Activated naive CD4-positive, alpha-beta T cell treated with anti-CD3 and anti-CD28 coated beads, Interleukin-2, amount 50 U/mL, for 24 hours (primary cell): ENCODE measurements around the gene THSD1.
"Not testable (repeated sequence)": the region's sequence is repeated elsewhere in the genome, so short reads cannot be mapped to it uniquely, and the experiment has no call there.

Experiments used
- H3K27ac Mint-ChIP-seq: one replicate; pipeline ENCODE4 v1.8.0; 2021; ENCODE audit warnings: mild to moderate bottlenecking, mixed read lengths
- H3K27me3 Mint-ChIP-seq: one replicate; pipeline ENCODE4 v1.8.0; 2021; ENCODE audit warnings: mixed read lengths
- H3K36me3 Mint-ChIP-seq: one replicate; pipeline ENCODE4 v1.8.0; 2021; ENCODE audit warnings: mixed read lengths
- H3K4me1 Mint-ChIP-seq: one replicate; pipeline ENCODE4 v1.8.0; 2021; ENCODE audit warnings: mixed read lengths
- H3K4me3 Mint-ChIP-seq: one replicate; pipeline ENCODE4 v1.8.0; 2021; ENCODE audit warnings: mild to moderate bottlenecking, mixed read lengths
- H3K9me3 Mint-ChIP-seq: one replicate; pipeline ENCODE4 v1.8.0; 2021; ENCODE audit warnings: mixed read lengths

The THSD1 gene

DNA sequence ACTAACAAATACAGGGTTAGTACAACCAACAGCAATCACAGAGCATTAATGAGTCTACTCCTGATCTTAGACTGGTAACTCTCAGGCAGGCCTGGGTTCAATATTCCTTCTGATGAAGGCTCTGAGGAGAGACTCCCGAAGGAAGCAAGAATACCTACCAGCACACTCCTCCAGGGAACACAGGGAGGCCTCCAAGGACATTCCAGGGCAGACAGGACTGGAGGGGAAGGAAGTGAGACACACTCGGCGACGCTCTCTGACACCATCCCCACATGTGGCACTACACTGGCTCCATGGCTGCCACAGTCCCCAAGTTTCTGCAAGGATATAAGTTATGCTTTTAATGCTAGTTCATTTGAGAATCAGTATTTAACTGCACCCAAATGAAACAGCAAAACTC is 20.1 kb downstream of the THSD1 start:
- Mint-ChIP-seq H3K4me3 (no peak overlapping the region), H3K4me1 (no peaks in the 10 kb centered on the region), H3K27me3 (no peaks in the 10 kb centered on the region), H3K27ac (no peak overlapping the region), H3K36me3 (peaks cover 2% of the 10 kb centered on the region), H3K9me3 (no peaks in the 10 kb centered on the region)

DNA sequence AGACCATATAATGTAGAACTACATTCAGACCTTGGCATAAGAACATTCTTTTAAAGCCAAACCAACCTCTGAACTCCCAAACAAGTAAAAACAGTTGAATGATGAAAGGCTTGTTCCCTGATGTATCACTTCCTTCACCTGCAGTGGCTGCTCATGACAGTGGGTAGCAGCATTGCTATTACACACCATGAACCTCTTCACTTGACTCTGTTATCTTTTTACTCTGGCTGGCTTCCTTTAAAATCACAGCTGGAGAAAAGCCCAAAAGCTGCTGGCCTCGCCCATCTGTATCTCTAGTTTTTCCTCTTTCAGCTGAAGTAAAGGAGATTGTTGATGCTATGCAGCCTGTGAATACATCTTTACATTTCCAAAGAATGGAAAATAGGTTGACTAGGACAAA is 22.6 kb downstream of the THSD1 start:
- Mint-ChIP-seq H3K27me3 (no peaks in the 10 kb centered on the region), H3K4me3 (no peak overlapping the region), H3K4me1 (no peaks in the 10 kb centered on the region), H3K36me3 (peaks cover 4% of the 10 kb centered on the region), H3K9me3 (no peaks in the 10 kb centered on the region), H3K27ac (no peak overlapping the region)

DNA sequence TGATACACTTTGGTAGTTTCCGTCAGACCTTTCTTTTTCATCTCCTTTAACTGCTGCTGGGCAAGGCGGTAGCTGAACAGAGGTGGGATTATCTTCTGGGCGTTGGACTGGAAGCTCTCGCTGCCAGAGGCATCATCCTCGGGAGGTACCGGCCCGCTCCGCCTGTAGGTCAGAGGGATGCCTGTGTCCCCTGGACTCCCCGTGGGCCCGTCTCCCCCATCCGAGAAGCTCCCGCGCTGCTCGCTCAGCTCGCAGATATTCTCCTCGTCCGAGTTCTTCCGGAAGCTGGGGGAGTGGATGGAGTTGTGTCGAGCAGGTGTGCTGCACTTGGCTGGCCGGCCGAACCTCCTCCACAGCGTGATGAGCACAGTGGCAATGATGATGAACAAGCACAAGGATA is 27.7 kb downstream of the THSD1 start:
- Mint-ChIP-seq H3K4me3 (no peak overlapping the region), H3K4me1 (no peaks in the 10 kb centered on the region), H3K36me3 (peaks cover 1% of the 10 kb centered on the region), H3K9me3 (no peaks in the 10 kb centered on the region), H3K27ac (no peak overlapping the region), H3K27me3 (no peaks in the 10 kb centered on the region)

DNA sequence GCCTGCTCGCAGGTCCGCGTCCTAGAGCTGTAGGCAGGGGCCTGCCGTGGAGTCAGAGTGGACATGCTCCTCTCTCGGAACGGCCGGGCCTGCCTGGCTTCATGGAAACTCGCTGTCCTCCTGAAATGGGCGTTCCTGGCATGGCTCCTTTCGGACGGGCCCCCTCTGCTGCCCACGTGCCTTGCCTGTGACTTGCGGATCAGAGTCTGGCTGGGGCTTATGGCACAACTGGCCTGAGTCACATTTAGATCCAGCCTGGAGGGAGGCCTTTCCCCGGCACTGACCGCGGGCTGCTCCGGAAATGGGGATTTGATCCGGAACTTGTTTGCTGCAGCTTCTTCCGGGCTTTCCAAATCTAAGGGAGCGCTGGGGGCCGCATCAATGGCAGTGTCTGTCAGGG is 28.1 kb downstream of the THSD1 start:
- Mint-ChIP-seq H3K27me3 (no peaks in the 10 kb centered on the region), H3K4me1 (no peaks in the 10 kb centered on the region), H3K36me3 (peaks cover 1% of the 10 kb centered on the region), H3K9me3 (no peaks in the 10 kb centered on the region), H3K4me3 (no peak overlapping the region), H3K27ac (no peak overlapping the region)

DNA sequence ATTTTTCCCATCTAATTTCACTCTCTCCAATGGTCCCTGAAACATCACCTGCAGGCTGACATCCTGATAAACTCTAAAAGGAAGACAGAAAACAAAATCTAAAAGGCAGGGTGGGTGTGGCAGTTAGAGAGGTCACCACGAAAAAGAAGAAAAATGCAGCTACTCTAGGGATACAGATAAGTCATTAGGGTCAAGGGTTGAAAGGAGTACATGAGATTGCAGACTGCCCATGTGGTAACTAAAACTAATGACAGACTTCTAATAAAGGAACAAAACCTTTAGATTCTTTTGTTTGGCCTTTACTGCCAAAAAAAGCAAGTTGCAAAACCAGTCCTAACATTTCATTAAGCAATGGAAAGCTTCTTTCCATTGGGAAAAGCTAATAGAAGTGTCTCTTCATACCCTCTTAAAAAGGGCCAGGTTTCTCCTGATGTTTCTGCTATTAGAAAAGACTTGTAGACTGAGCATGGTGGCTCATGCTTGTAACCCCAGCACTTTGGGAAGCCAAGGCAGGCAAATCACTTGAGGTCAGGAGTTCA is 31.0 kb downstream of the THSD1 start:
- H3K27ac Mint-ChIP-seq: no peak overlapping the region
- H3K9me3 Mint-ChIP-seq: no peaks in the 10 kb centered on the region
- peaks cover 1% of the 10 kb centered on the region for H3K36me3 Mint-ChIP-seq
- H3K27me3 Mint-ChIP-seq: no peaks in the 10 kb centered on the region
- H3K4me3 Mint-ChIP-seq: no peak overlapping the region
- no peaks in the 10 kb centered on the region for H3K4me1 Mint-ChIP-seq

DNA sequence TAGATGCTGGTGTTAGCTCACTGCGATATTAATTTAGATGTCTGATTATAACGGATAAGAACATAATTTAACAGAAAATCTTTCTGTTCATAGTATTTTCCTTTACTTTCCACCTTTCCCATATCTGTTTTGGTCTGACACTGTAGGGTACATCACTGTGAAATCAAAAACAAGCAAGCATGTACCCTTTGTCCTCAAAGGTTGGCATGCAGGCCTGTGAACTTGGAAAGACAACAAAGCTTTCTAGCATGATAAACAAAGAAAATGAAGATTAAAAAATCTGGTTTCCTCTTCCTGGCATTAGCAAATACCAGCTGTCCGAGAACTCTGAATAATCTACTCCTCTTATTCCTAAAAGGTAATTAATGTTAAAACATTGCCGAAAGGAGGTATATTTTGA is 31.6 kb downstream of the THSD1 start:
- Mint-ChIP-seq H3K27ac (no peak overlapping the region), H3K4me1 (no peaks in the 10 kb centered on the region), H3K36me3 (peaks cover 1% of the 10 kb centered on the region), H3K4me3 (no peak overlapping the region), H3K9me3 (no peaks in the 10 kb centered on the region), H3K27me3 (no peaks in the 10 kb centered on the region)

DNA sequence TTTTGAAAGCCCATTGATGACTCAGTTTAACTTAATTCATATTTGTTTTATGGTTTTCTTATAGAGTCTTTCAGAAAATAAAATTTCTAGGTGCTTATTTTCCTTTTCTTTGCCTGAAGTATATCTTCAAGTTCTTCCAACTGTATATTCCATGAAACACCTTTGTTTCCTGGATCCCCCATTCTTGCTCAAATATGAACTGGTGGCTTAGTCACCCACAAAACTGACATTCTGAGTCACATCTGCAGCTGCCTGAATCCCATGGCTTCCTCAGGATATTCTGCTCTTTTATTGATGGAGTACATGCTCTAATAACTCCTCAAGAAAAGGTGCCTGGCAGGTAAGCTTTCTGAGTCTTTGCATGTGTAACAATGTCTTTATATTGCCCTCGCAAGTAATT is 32.7 kb downstream of the THSD1 start:
- H3K4me1 Mint-ChIP-seq, H3K27ac Mint-ChIP-seq, H3K27me3 Mint-ChIP-seq, H3K36me3 Mint-ChIP-seq, H3K9me3 Mint-ChIP-seq, H3K4me3 Mint-ChIP-seq: not testable (repeated sequence)

DNA sequence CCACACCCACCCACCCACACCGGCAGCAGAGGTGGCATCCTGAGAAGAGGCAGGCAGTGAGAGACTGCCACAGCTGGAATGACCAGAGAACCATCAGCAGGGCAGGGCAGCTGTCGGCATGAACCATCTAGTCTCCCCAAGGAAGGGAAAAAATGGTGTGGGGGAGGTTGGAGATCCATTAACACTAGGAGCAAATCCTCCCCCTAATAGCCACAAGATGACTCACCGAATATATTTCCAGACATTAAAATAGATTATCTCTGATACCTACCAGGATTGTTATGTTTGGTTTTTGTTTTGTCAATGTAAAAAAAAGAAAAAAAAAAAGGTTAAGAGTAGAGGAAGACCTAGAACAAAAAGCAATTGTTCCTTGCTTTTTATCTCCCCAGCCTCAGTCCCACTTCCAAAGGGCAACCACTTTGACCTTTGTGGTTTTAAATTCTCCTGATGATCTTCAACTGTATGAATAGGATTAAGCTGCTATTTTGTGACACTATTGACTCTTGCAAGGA is 34.2 kb downstream of the THSD1 start:
- Mint-ChIP-seq H3K36me3 (no peaks in the 10 kb centered on the region), H3K9me3 (no peaks in the 10 kb centered on the region), H3K27me3 (no peaks in the 10 kb centered on the region), H3K4me3 (no peak overlapping the region), H3K4me1 (no peaks in the 10 kb centered on the region), H3K27ac (no peak overlapping the region)

DNA sequence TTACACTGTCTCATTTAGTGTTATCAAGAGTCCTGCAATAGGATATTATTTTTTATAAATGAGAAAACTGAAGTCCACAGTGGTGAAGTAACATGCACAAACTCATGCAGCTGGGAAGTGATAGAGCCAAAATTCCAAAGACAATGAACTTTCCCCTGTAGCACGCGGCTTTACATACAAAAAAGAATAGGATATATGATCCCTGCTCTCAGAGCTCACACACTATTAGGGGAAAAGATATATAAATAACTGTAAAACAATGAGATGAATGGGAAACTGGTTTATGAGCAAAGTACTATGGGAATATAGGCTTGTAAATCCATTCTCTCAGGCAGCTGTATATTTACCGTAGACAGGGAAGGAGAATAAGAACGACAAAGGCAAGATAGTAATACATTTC is 39.7 kb downstream of the THSD1 start:
- Mint-ChIP-seq H3K27ac (no peak overlapping the region), H3K9me3 (no peaks in the 10 kb centered on the region), H3K27me3 (peaks cover 4% of the 10 kb centered on the region), H3K4me1 (no peaks in the 10 kb centered on the region), H3K36me3 (no peaks in the 10 kb centered on the region), H3K4me3 (no peak overlapping the region)

DNA sequence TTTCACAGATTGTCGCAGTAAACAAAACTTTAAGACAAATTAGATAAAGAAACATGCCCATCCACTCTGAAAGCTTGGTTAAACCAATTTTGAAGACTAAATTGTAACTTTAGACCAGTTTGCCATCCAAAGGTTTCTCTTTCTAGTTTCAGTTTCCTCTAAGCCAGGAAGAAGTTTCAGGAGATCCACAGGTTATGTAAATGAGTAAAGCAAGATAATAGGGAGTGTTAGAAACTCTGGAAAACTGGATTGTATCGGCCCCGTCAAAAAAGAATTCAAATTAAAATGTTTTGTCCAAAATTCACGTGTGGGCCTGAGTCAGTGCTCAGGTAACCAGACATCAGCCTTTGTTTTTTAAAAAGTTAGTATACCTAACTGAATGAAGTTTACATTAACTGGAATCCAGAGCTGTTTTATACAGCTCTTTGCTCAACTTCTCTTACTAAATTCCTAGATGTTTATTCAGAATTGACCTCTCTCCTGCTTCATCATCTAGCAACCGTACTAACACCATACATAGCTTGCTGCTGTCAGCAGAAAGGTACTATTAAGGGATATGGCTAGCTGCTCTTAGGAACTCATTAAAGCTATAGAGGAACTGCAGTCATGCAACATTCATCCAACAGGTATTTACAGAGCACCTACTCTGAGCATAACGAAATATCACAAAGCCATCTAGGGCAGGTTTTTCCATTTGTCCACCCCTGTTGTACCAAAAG is 43.6 kb downstream of the THSD1 start:
- H3K9me3 Mint-ChIP-seq, H3K36me3 Mint-ChIP-seq, H3K4me1 Mint-ChIP-seq, H3K4me3 Mint-ChIP-seq, H3K27me3 Mint-ChIP-seq, H3K27ac Mint-ChIP-seq: not testable (repeated sequence)

DNA sequence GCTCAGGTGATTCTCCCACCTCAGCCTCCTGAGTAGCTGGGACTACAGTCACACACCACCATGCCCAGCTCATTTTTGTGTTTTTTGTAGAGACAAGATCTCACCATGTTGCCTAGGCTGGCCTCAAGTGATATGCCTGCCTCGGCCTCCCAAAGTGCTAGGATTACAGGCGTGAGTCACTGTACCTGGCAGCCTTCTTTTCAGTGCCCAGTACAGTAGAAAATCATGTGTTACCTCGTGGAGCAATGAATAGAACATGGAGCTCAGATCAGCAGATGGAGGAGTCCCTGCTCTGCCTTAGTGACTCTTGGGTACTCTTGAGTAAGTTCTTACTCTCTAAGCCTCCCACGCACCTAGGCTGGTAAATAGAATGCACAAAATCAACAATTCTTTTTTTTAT is 44.7 kb downstream of the THSD1 start:
- H3K9me3 Mint-ChIP-seq: no peaks in the 10 kb centered on the region
- H3K4me3 Mint-ChIP-seq: no peak overlapping the region
- peaks cover 10% of the 10 kb centered on the region for H3K27me3 Mint-ChIP-seq
- H3K27ac Mint-ChIP-seq: no peak overlapping the region
- no peaks in the 10 kb centered on the region for H3K4me1 Mint-ChIP-seq
- H3K36me3 Mint-ChIP-seq: no peaks in the 10 kb centered on the region

DNA sequence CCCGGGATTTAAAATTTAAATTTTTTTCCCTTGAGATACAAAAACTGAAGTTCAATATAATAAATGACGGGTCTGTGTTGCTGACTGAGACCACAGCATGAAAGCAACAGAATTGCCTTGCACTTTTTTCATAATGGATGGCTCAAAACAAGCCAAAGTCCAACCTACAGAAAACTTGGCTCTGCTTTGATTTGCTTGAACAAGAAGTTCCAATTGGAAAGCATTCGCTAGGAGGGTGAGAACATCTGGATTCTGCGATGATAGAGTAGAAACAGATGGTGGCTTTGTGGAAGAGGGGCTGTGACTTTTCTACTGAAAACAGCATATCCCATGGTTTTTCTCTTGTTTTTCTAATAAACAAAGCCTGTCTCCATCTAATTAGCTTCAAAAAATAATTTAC is 46.4 kb downstream of the THSD1 start:
- H3K4me3 Mint-ChIP-seq: no peak overlapping the region

DNA sequence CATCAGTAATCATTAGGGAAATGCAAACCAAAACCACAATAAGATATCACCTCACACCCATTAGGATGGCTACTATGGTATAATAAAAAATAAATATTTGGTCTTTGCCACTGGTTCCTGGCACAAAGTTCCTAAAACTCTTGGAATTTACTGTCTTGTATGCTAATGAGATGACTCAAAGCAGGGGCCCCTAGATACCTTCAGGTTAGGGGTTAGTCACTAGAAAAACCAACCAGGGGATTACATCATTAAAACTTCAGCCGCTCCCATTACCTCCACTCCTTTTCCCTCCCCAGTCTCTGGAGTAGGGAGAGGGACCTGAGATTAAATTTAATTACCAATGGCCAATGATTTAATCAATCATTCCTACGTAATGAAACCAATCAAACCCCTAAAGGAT is 49.6 kb downstream of the THSD1 start:
- H3K27me3 Mint-ChIP-seq: peaks cover 9% of the 10 kb centered on the region
- no peaks in the 10 kb centered on the region for H3K9me3 Mint-ChIP-seq
- H3K4me1 Mint-ChIP-seq: no peaks in the 10 kb centered on the region
- H3K27ac Mint-ChIP-seq: no peak overlapping the region
- H3K4me3 Mint-ChIP-seq: no peak overlapping the region
- H3K36me3 Mint-ChIP-seq: no peaks in the 10 kb centered on the region

More for the DNA sequence above, 46.4 kb downstream of the THSD1 start:
- H3K4me1 Mint-ChIP-seq: no peaks in the 10 kb centered on the region
- H3K27ac Mint-ChIP-seq: no peak overlapping the region
- H3K36me3 Mint-ChIP-seq: no peaks in the 10 kb centered on the region
- peaks cover 10% of the 10 kb centered on the region for H3K27me3 Mint-ChIP-seq
- H3K9me3 Mint-ChIP-seq: no peaks in the 10 kb centered on the region

DNA sequence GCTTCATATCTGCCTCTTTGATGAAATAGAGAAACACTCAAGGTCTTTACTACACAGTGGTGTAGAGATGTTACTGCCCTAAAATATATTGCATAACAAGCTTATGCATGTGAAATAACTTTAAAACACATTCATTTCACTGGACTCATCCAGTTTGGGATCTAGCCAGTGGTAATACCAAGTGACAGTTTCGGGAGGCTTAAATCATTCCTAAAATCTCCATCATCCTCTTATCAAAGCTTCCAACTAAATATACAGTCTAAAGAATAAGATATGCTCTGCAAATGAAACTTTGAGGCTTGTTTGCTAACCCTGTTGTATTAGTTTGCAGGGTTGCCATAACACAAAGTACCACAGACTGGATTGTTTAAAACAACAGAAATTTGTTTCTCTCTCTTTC is 52.8 kb downstream of the THSD1 start:
- Mint-ChIP-seq H3K9me3 (no peaks in the 10 kb centered on the region), H3K36me3 (no peaks in the 10 kb centered on the region), H3K27me3 (peaks cover 7% of the 10 kb centered on the region), H3K4me1 (no peaks in the 10 kb centered on the region), H3K27ac (no peak overlapping the region), H3K4me3 (no peak overlapping the region)

DNA sequence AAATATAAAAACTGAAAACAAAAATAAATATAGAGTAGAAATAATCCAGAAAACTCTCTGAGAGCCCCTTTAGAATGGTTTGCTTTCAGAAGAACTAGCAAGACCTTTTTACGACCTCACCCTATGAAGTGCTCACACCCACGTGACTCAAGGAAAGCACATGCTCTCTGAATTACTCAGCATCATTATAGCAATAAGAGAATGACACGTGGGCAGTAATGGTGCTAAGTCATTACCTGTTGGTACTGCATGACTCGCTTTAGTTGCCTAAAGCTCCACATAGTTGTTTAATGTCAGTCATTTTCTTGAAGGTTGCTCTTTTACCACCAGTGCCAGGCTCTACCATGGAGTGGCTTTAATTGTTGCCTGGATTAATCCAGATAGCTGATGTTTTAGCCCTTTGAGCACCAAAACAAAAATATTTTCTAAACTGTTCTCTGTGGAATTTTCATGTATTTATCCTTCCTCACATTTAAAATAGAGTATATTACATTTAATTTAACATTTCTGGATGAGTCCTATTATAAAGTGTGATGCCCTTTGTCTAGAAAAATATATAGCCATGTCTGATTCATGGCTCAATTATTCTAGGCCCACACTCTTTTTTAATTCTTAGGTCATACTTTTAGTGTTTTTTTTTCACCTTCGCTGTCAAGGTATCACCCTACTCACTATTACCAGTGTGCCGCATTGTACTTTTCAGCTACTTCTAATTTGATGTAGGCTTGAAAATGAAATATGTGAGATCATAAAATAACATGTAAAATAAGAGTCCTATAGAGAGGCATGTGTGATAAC is 56.8 kb downstream of the THSD1 start:
- H3K4me1 Mint-ChIP-seq: no peaks in the 10 kb centered on the region
- H3K27me3 Mint-ChIP-seq: peaks cover 4% of the 10 kb centered on the region
- H3K4me3 Mint-ChIP-seq: no peak overlapping the region
- H3K36me3 Mint-ChIP-seq: no peaks in the 10 kb centered on the region
- H3K27ac Mint-ChIP-seq: no peak overlapping the region
- H3K9me3 Mint-ChIP-seq: no peaks in the 10 kb centered on the region

DNA sequence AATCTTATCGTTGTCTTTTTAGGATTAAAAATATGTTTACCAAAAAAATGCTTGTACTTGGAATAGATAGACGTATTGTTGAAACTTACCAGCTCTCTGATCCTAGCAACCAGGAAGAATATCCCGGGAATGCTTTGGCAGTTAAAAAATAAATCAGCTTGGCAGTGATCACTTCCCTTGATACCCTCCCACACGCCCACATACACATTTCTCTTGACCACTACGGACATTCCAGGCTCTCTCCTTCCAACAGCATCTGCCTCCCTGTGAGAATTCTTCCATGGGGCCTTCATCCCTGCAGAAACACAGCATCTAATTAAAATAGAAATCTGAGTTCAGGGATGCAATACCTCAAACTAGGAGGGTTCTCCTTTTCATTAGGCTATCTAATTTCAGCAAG is 57.9 kb downstream of the THSD1 start:
- Mint-ChIP-seq H3K9me3 (no peaks in the 10 kb centered on the region), H3K27ac (no peak overlapping the region), H3K36me3 (no peaks in the 10 kb centered on the region)

More for the DNA sequence above, 57.9 kb downstream of the THSD1 start:
- H3K4me1 Mint-ChIP-seq: no peaks in the 10 kb centered on the region
- peaks cover 5% of the 10 kb centered on the region for H3K27me3 Mint-ChIP-seq
- no peak overlapping the region for H3K4me3 Mint-ChIP-seq
